COR-L47 (cell line): ENCODE data around the gene NLRP6.
A peak's percentile ranks its signal among the peaks of the same experiment; 100 is the strongest.
"Not testable (repeated sequence)": the region's sequence is repeated elsewhere in the genome, so short reads cannot be mapped to it uniquely, and the experiment has no call there.

Experiments used
- DNase-seq: peaks from one replicate; lab custom pipeline; 2025; lab: John Stamatoyannopoulos, UW

NLRP6 gene

GRCh38 chr11:256952-257737 lies 21.1 kb upstream of the NLRP6 start:
- no peak for DNase-seq

- peak; percentile 36 for DNase-seq
Measured at GRCh38 chr11:257766-258493, 20.3 kb upstream of the NLRP6 start.

GRCh38 chr11:259413-259812 lies 18.8 kb upstream of the NLRP6 start:
- no peak for DNase-seq

GRCh38 chr11:261624-262023 lies 16.6 kb upstream of the NLRP6 start:
- DNase-seq: no peak

GRCh38 chr11:266676-267439 lies 11.3 kb upstream of the NLRP6 start:
- DNase-seq: no peak

- DNase-seq: no peak
Measured at GRCh38 chr11:267491-267994, 10.7 kb upstream of the NLRP6 start.

- DNase-seq: not testable (repeated sequence)
Measured at GRCh38 chr11:268716-269145, 9.5 kb upstream of the NLRP6 start.

- no peak for DNase-seq
Measured at GRCh38 chr11:269146-269890, 8.9 kb upstream of the NLRP6 start.

GRCh38 chr11:270451-271318 lies 7.5 kb upstream of the NLRP6 start:
- no peak for DNase-seq

- DNase-seq: no peak
Measured at GRCh38 chr11:271319-271715, 6.9 kb upstream of the NLRP6 start.

- DNase-seq: no peak
Measured at GRCh38 chr11:272195-272930, 5.8 kb upstream of the NLRP6 start.

- no peak for DNase-seq
Measured at GRCh38 chr11:272931-273198, 5.3 kb upstream of the NLRP6 start.

- DNase-seq: no peak
Measured at GRCh38 chr11:276219-276618, 2.0 kb upstream of the NLRP6 start.

- no peak for DNase-seq
Measured at GRCh38 chr11:279040-279965, 1.1 kb downstream of the NLRP6 start.

GRCh38 chr11:279966-280705 lies 1.9 kb downstream of the NLRP6 start:
- DNase-seq: no peak

GRCh38 chr11:280706-281485 lies 2.7 kb downstream of the NLRP6 start:
- no peak for DNase-seq

- no peak for DNase-seq
Measured at GRCh38 chr11:281486-282161, 3.4 kb downstream of the NLRP6 start.
